ENCODE results near the gene MTMR10.
A peak's percentile ranks its signal among the peaks of the same experiment; 100 is the strongest.

The MTMR10 gene

DNA sequence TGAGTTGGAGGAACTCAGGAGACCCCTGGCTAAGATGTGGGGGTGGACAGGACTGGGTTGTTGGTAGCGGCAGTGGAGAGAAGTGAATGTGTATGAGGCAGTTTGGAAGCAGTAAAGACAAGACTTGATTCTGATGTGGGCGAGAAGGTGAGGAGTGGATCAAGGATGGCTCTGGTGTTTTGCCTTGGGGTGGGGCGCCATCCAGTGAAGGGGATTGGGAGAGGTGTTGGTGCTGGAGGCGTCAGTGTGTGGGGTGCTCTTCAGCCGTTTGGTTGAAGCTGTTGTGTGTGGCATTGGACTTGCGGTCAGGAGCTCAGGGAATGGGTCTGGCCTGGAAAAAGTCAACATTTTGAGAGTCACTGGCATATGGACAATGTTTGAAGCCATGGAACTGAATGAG lies 74.4 kb downstream of the MTMR10 start:
- no peak for DNase-seq

DNA sequence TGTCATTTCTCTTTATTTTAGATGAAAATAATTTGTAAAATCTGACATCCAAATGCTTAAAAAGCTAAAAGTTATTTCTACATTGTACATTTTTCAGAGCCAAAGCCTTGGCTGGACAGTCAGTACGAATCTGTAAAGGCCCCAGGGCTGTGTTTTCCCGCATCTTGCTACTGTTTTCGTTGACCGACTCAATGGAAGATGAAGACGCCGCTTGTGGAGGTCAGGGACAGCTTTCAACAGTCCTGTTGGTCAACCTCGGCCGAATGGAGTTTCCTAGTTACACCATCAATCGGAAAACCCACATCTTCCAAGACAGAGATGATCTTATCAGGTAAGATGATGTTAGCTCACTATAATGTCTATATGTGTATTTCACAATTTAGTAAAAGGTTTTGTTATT lies 77.7 kb downstream of the MTMR10 start:
- DNase-seq = no peak

DNA sequence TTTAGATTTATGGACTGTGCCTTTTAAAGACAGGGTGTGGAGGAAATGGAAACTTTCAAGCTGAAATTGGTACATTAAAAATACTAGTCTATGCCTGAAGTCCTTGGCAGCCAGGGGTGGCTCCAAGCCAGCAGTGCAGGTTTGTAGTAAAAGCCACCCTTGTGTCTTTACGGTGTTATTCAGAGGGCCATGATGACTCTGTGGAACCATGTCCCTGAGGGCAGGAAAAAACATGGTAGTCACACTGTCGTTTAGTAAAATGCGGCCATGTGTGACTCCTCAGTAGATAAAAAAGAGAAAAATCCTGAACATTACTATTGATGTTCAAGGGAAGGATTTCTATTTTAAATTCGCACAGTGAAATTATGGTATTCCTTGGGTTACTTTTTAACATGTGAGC lies 85.1 kb downstream of the MTMR10 start:
- DNase-seq = no peak

DNA sequence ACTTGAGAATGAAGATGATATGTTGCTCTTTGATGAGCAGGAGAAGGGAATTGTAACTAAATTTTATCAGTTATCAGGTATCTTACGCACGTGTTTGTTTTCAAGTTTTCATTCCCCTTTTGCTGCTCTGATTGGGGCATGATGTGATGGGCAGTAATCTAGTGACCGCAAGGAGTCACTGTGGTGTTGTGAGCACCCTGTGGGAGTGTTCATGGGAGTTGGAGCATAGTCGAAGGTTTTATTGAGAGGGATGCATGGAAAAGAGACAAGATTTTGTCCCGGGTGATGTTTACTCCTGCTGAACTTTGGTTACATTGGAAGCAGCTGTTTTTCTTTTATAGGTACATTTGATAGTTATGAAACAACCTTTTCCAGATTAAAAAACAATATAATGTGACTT lies 85.6 kb downstream of the MTMR10 start:
- DNase-seq = no peak

DNA sequence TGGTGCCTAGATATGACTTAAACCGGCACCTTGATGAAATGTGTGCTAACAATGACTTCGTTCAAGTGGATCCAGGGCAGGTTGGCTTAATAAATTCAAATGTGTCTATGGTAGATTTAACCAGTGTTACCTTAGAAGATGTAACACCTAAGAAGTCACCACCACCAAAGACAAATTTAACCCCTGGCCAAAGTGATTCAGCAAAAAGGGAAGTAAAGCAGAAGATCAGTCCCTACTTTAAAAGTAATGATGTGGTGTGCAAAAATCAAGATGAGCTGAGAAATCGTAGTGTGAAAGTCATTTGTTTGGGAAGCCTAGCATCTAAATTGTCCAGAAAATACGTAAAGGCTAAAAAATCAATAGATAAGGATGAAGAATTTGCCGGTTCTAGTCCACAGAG lies 86.6 kb downstream of the MTMR10 start:
- DNase-seq = no peak

DNA sequence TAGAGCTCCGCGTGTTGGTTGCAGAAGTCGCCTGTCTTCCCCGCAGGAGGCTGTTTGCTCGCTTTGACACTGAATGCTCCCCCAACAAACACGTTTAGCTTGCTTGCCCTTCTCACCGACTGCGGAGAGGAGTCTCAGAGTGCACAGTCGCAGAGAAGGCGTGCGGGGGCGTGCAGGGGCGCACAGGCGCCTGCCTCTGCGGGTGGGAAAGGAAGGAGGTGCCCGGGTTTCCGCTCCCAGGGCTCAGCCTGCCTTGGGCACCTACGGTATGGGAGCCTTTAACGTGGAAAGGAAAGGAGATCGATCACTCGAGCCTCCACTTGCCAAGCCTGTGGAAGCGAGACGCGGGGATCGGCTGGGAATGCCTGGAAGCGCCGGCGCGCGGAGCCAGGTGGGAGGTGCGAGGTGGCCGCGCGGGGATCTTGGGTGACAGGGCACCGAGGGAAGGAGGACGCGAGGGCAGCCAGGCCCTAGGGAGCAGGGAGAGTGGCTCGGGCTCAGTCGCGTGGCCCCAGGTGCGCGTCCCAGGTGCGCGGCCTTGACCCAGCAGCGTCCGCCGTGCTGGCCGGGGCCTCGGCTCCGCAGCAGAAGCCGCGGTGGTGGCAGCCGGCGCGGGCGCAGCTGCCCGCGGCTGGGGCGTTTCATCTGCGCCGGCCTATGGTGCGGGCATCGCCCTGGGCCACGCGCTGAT lies 87.8 kb downstream of the MTMR10 start, which contains the start of gene FAN1:
FAN1 (plus strand) TSS at position 419 of the 691 bp plus-strand sequence. CDS start 749 bp downstream, outside the sequence.
- peak; percentile 49 for DNase-seq

DNA sequence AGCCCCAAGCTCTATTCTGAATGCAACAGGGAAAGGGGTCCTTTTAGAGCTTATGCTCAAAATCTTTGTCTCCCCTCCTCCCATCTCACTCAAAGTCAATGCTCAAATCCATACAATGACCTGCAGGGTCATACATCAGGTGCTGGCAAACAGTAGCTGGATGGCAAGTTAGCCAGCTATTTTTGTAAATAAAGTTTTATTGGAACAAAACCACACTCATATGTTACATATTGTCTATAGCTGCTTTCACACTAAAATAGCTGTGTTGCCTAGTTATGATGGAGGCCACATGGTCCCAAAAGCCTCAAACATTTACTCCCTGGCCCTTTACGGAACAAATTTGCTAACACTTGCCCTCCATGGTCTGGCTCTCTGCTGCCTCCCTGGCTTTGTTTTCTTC lies 89.5 kb downstream of the MTMR10 start:
- no peak for DNase-seq

DNA sequence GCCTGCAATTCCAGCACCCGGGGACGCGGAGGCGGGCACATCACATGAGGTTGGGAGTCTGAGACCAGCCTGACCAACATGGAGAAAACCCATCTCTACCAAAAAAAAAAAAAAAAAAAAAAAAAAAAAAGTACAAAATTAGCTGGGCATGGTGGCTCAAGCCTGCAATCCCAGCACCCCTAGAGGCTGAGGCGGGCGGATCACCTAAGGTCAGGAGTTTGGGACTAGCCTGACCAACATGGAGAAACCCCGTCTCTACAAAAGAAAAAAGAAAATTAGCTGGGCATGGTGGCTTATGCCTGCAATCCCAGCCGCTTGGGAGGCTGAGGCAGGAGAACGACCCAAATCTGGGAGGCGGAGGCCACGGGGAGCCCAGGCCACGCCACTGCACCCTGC lies 95.2 kb downstream of the MTMR10 start:
- no peak for DNase-seq

DNA sequence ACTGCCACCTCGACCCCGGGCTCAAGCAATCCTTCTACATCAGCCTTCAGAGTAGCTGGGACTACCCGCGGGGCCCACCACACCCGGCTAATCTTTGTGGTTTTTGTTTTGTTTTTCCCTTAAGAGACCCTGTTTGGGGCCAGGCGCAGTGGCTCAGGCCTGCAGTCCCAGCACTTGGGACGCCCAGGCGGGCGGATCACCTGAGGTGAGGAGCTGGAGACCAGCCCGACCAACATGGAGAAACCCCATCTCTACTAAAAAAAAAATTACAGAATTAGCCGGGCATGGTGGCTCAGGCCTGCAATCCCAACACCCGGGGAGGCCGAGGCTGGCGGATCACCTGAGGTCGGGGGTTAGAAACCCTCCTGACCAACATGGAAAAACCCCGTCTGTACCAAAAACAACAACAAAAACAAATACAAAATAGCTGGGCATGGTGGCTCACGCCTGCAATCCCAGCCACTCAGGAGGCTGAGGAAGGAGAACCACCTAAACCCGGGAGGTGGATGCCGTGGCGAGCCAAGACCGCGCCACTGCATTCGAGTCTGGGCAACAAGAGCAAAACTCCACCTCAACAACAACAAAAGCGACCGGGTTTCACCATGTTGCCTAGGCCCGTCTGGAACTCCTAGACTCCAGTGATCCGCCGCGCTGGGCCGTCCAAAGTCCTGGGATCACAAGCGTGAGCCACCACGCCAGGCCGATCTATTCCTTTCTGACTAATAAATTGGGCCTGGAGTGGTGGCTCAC lies 95.8 kb downstream of the MTMR10 start:
- DNase-seq = no peak

DNA sequence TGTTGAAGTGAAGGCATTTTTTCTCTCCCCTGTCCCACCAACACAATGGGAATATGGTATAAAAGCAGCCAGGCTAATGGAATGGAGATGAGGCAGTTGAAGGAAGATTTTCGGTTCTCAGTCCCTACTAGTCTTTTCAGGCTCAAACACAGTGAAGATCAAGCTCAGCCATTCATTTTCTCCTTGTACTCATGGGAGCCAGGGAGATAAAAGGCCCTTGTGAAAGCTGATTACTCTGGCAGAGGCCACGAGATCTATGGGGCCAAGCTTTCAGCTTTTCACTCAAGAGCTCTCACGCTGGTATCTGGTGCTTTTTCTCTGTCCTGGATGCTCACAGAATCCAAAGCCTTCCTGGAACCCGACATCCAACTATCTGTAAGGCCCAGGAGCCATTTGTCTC lies 102.2 kb downstream of the MTMR10 start:
- DNase-seq = no peak

All from NCI-H1930 (cell line).